ENCODE data around the gene P2RX3. TPM values are rescaled to one million over a fixed set of nuclear protein-coding genes. Genes with fewer than 3 reads are reported as not detected.

The P2RX3 gene
- total RNA-seq, 1 experiment from 2014 or later = not detected

DNA sequence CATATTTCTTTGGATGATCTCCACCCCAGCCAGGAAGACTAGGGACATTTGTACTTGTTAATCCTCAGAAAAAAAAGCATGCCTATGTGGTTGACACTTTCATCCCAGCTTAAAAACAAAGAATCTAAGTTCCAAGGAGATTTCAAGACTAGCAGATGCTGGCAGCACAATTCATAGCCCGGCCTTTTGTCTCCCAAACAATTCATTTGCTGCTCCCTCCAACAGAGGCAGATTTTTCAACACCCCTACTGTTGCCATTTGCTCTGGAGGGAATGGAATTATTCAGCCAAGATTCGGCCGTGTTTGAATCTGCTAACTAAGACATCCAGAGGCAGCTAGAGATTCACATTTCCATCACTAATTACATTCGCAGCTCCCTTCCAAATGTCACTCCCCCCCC, 15.3 kb downstream of the P2RX3 start:
- no peaks in the 10 kb centered on the region for H3K4me1 ChIP-seq (replicated peaks; ENCODE audit: insufficient read depth)
- TF ChIP-seq, protein P1, sequence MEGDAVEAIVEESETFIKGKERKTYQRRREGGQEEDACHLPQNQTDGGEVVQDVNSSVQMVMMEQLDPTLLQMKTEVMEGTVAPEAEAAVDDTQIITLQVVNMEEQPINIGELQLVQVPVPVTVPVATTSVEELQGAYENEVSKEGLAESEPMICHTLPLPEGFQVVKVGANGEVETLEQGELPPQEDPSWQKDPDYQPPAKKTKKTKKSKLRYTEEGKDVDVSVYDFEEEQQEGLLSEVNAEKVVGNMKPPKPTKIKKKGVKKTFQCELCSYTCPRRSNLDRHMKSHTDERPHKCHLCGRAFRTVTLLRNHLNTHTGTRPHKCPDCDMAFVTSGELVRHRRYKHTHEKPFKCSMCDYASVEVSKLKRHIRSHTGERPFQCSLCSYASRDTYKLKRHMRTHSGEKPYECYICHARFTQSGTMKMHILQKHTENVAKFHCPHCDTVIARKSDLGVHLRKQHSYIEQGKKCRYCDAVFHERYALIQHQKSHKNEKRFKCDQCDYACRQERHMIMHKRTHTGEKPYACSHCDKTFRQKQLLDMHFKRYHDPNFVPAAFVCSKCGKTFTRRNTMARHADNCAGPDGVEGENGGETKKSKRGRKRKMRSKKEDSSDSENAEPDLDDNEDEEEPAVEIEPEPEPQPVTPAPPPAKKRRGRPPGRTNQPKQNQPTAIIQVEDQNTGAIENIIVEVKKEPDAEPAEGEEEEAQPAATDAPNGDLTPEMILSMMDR (conservative IDR thresholded peaks at IDR 0.05) = no peak
- TF ChIP-seq EZH2 (IDR thresholded peaks at IDR 0.05; ENCODE audit: low read depth) = no peak
- ChIA-PET CTCF (interaction anchor here (0.7 kb wide), 1 partner anchor 142 kb away, joined by 13 read pairs; no protein-coding TSS in a partner anchor), POLR2A (ENCODE audit: unreplicated experiment) (no interaction called here)
- 0 out of 2 replicates have a peak, but pooled peaks cover 4% of the 10 kb centered on the region for H3K36me3 ChIP-seq (ENCODE audit: low read depth)
- H3K9me3 ChIP-seq (ENCODE audit: insufficient read depth, low read depth) = peaks cover 10% of the 10 kb centered on the region
- no peak overlapping the region for H3K4me2 ChIP-seq
- H3K9me2 ChIP-seq (ENCODE audit: insufficient read depth) = no peaks in the 10 kb centered on the region
- H3F3A ChIP-seq (ENCODE audit: insufficient read depth, low read depth) = no peaks in the 10 kb centered on the region
- no peaks in the 10 kb centered on the region for H3K79me2 ChIP-seq (ENCODE audit: low read depth)
- H2AFZ ChIP-seq = no peak overlapping the region
- H4K20me1 ChIP-seq (ENCODE audit: insufficient read depth) = no peaks in the 10 kb centered on the region
- H3K4me3 ChIP-seq = no peak overlapping the region
- no peak overlapping the region for H3K27ac ChIP-seq
- H3K27me3 ChIP-seq (ENCODE audit: insufficient read depth, low read depth) = peaks cover 22% of the 10 kb centered on the region
- intact Hi-C loops (cut with micrococcal nuclease; ENCODE audit: unreplicated experiment) = no loop called here
- no TSS peak for BruUV-seq (replicated peaks)
- DNase-seq = no peak

DNA sequence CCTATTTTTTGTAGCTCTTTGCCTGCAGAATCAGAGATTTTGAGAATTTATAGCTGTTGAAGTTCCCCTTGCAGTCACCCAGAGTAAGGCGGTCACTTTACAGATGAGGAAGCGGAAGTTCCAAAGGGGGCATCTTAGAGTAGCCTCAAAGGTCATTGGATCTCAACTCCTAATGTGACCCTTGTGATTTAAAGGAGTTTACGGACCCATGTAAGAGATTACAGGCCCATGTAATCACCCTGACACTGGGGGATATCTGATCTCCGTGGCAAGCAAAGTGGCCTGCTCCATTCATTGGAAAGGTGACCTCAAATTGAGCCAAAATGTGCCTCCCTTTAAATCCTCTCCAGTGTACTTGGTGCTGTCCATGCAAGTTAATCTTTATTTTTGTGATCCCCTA, 15.7 kb downstream of the P2RX3 start:
- Histone ChIP-seq H3K4me1 (replicated peaks; ENCODE audit: insufficient read depth) (no peaks in the 10 kb centered on the region), H3F3A (ENCODE audit: insufficient read depth, low read depth) (no peaks in the 10 kb centered on the region), H4K20me1 (ENCODE audit: insufficient read depth) (no peaks in the 10 kb centered on the region), H3K27me3 (ENCODE audit: insufficient read depth, low read depth) (peaks cover 22% of the 10 kb centered on the region), H3K9me2 (ENCODE audit: insufficient read depth) (no peaks in the 10 kb centered on the region), H3K9me3 (ENCODE audit: insufficient read depth, low read depth) (peaks cover 10% of the 10 kb centered on the region), H2AFZ (no peak overlapping the region), H3K79me2 (ENCODE audit: low read depth) (no peaks in the 10 kb centered on the region), H3K36me3 (ENCODE audit: low read depth) (0 out of 2 replicates have a peak, but pooled peaks cover 4% of the 10 kb centered on the region), H3K27ac (no peak overlapping the region), H3K4me2 (no peak overlapping the region), H3K4me3 (no peak overlapping the region)
- TF ChIP-seq, protein P1 (conservative IDR thresholded peaks at IDR 0.05) = no peak
- TF ChIP-seq EZH2 (IDR thresholded peaks at IDR 0.05; ENCODE audit: low read depth) = no peak
- CTCF ChIA-PET = interaction anchor here (0.7 kb wide), 1 partner anchor 142 kb away, joined by 13 read pairs; no protein-coding TSS in a partner anchor
- no TSS peak for BruUV-seq (replicated peaks)
- intact Hi-C loops (cut with micrococcal nuclease; ENCODE audit: unreplicated experiment) = no loop called here
- DNase-seq = no peak
- POLR2A ChIA-PET (ENCODE audit: unreplicated experiment) = no interaction called here

DNA sequence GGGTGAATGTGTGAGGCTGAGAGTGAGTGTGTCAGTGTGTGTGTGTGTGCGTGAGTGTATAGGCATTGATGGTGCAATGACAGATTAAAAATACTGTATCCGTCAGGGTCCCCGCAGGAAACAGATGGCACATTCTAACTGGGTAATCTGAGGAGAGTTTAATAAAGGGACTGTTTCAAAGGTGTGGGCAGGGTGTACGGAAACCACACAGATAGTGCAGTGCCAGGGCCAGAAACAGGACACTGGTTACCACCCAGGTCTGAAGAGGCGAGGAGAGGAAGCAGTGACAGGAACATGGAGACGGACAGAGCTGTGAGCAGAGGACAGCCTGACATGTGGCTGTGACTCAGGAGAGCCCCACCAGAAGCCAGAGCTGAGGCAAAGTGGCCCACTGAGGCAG, 16.5 kb downstream of the P2RX3 start:
- H3K27me3 ChIP-seq (ENCODE audit: insufficient read depth, low read depth) = peaks cover 22% of the 10 kb centered on the region
- H3F3A ChIP-seq (ENCODE audit: insufficient read depth, low read depth) = 0 out of 2 replicates have a peak, but pooled peaks cover 2% of the 10 kb centered on the region
- TF ChIP-seq EZH2 (IDR thresholded peaks at IDR 0.05; ENCODE audit: low read depth) = no peak
- TF ChIP-seq, protein P1 (conservative IDR thresholded peaks at IDR 0.05) = no peak
- no peak overlapping the region for H2AFZ ChIP-seq
- ChIA-PET POLR2A (ENCODE audit: unreplicated experiment) (no interaction called here), CTCF (no interaction called here)
- no peak overlapping the region for H3K4me3 ChIP-seq
- H3K4me2 ChIP-seq = no peak overlapping the region
- H3K4me1 ChIP-seq (replicated peaks; ENCODE audit: insufficient read depth) = 0 out of 2 replicates have a peak, but pooled peaks cover 6% of the 10 kb centered on the region
- H4K20me1 ChIP-seq (ENCODE audit: insufficient read depth) = no peaks in the 10 kb centered on the region
- no peak overlapping the region for H3K27ac ChIP-seq
- intact Hi-C loops (cut with micrococcal nuclease; ENCODE audit: unreplicated experiment) = no loop called here
- H3K36me3 ChIP-seq (ENCODE audit: low read depth) = 0 out of 2 replicates have a peak, but pooled peaks cover 4% of the 10 kb centered on the region
- no peaks in the 10 kb centered on the region for H3K9me2 ChIP-seq (ENCODE audit: insufficient read depth)
- no TSS peak for BruUV-seq (replicated peaks)
- H3K9me3 ChIP-seq (ENCODE audit: insufficient read depth, low read depth) = peaks cover 10% of the 10 kb centered on the region
- no peak for DNase-seq
- H3K79me2 ChIP-seq (ENCODE audit: low read depth) = no peaks in the 10 kb centered on the region

Measured in PC-9 (cell line).